Suprapubic skin (tissue), 4 donors: ENCODE measurements around the gene MBOAT2. TPM values are rescaled to one million over a fixed set of nuclear protein-coding genes. Genes with fewer than 3 reads are reported as not detected.

Experiments used
- DNase-seq, 2 donors: peaks; one replicate each; pipeline ENCODE4 v3.0.0-alpha.2; 2019; ENCODE audit warnings: low spot score in 2 of 2
- H3K27ac ChIP-seq: fragments of 200-600 bp; sonication (generic); one replicate; pipeline ENCODE4 v1.5.1; 2019
- H3K27me3 ChIP-seq: fragments of 200-600 bp; sonication (generic); one replicate; pipeline ENCODE4 v1.5.1; 2019
- H3K36me3 ChIP-seq: fragments of 200-600 bp; sonication (generic); one replicate; pipeline ENCODE4 v1.5.1; 2019
- H3K4me1 ChIP-seq: fragments of 200-600 bp; sonication (generic); one replicate; pipeline ENCODE4 v1.5.1; 2019
- H3K4me3 ChIP-seq: fragments of 200-600 bp; sonication (generic); one replicate; pipeline ENCODE4 v1.5.1; 2019; ENCODE audit warnings: mild to moderate bottlenecking
- H3K9me3 ChIP-seq: fragments of 200-600 bp; sonication (generic); one replicate; pipeline ENCODE4 v1.5.1; 2019
- EP300 ChIP-seq: sonication (generic); formaldehyde crosslinking; IDR thresholded peaks from one replicate; pipeline ENCODE4 v1.6.1; 2017; ENCODE audit warnings: antibody characterized with exemption
- POLR2A ChIP-seq, 2 donors: fragments of 450-650 bp; IDR thresholded peaks; one replicate each; pipeline ENCODE4 v1.6.1; 2017; ENCODE audit warnings: antibody characterized with exemption in 2 of 2, mild to moderate bottlenecking in 2 of 2, moderate library complexity in 2 of 2
- POLR2AphosphoS5 ChIP-seq, 3 donors: sonication (generic); formaldehyde crosslinking; IDR thresholded peaks; one replicate each; pipeline ENCODE4 v1.6.1; 2017; ENCODE audit warnings: antibody characterized with exemption in 3 of 3
- WGBS: methylation state at CpG from one replicate; pipeline ENCODE4 v1.1.5; 2018; 5-methylcytosine and 5-hydroxymethylcytosine counted together
- total RNA-seq, 4 donors: library from RNA; depleted of rRNA; stranded (reverse); fragments of >200 nt; gene quantifications; one replicate each; pipeline ENCODE4 v1.1.0, GENCODE V29; 2016
- TF ChIP-seq, protein P1 (sequence below), 2 donors: fragments of 200-600 bp in 1 of 2; fragments of 450-650 bp in 1 of 2; sonication (generic) in 1 of 2; IDR thresholded peaks; one replicate each; pipeline ENCODE4 v1.5.1; 2016 to 2019; ENCODE audit warnings: antibody characterized with exemption in 2 of 2, mild to moderate bottlenecking in 1 of 2, moderate library complexity in 1 of 2

The MBOAT2 gene
- total RNA-seq, 4 donors from 2014 or later: 44.4 to 55.8 (median 51.1) TPM

DNA sequence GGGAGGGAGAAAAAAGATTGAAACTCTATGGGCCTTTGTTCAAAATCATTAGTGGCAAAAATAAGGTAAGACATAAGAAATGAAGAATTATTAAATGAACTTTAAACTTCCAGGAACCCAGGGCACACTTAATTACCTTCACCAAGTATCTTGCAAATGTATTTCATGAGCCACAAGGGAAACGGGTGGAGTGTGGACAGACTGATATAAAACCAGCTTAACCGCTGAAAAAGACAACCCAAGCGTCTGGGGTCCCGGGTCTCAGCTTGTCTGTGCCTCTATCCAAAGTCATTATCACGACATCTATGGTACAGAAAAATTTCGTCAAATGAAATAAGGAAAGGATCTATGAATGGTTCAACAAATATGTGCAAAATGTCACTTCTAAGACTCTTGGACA is 13.9 kb upstream of the MBOAT2 start:
- H3K36me3 ChIP-seq: no peaks in the 10 kb centered on the region
- no peak for TF ChIP-seq POLR2A (IDR thresholded peaks at IDR 0.05)
- TF ChIP-seq, protein P1, sequence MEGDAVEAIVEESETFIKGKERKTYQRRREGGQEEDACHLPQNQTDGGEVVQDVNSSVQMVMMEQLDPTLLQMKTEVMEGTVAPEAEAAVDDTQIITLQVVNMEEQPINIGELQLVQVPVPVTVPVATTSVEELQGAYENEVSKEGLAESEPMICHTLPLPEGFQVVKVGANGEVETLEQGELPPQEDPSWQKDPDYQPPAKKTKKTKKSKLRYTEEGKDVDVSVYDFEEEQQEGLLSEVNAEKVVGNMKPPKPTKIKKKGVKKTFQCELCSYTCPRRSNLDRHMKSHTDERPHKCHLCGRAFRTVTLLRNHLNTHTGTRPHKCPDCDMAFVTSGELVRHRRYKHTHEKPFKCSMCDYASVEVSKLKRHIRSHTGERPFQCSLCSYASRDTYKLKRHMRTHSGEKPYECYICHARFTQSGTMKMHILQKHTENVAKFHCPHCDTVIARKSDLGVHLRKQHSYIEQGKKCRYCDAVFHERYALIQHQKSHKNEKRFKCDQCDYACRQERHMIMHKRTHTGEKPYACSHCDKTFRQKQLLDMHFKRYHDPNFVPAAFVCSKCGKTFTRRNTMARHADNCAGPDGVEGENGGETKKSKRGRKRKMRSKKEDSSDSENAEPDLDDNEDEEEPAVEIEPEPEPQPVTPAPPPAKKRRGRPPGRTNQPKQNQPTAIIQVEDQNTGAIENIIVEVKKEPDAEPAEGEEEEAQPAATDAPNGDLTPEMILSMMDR (IDR thresholded peaks at IDR 0.05): no peak
- TF ChIP-seq POLR2AphosphoS5 (IDR thresholded peaks at IDR 0.05): no peak
- TF ChIP-seq EP300: no peak
- 83% methylated on average over 6 of the region's 6 CpGs for WGBS
- H3K27me3 ChIP-seq: peaks cover 2% of the 10 kb centered on the region
- DNase-seq: no peak
- H3K4me3 ChIP-seq: no peak overlapping the region
- H3K9me3 ChIP-seq: no peaks in the 10 kb centered on the region
- no peak overlapping the region for H3K27ac ChIP-seq
- H3K4me1 ChIP-seq: no peaks in the 10 kb centered on the region

DNA sequence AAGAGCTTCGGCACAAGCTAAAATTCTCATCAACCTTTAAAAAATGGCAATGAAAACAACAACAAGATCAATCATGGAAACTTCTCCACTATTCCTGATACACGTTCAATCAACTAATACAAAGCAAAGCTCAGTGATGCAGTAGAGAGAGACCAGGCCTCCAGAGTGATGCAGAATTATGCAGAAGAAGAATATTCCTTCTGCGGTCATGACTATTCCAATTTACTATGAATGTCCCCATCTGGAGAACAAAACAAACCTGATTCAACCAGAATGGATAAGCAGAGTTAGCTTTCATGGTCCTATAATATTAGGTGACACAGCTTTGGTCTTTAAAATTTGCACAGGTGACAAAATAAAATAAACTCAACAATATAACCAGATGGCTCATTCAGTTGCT is 12.5 kb upstream of the MBOAT2 start:
- H3K4me3 ChIP-seq: no peak overlapping the region
- 93% methylated on average over 3 of the region's 3 CpGs for WGBS
- no peak for TF ChIP-seq POLR2AphosphoS5 (IDR thresholded peaks at IDR 0.05)
- no peak for TF ChIP-seq POLR2A (IDR thresholded peaks at IDR 0.05)
- TF ChIP-seq, protein P1 (IDR thresholded peaks at IDR 0.05): no peak
- no peak for TF ChIP-seq EP300

DNA sequence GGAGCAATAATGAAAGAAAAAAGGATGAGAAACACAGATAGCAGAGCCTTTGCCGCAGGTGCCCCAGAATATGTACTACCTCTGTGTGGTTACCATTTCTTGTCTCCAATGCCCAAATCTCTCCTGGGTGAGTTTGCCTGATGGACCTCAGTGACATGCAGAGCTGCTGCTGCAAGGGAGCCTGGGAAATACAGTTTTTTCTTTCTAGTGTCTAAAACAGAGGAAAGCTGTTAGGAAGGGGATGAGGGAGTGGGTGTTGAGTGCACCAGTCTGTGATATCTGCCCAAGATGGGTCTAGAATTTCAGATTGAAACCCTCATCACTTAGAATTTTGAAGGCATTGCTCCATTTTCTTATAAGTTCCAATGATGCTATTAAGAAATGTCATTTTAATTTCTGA is 9.9 kb upstream of the MBOAT2 start:
- no peak overlapping the region for H3K27ac ChIP-seq
- TF ChIP-seq EP300: no peak
- TF ChIP-seq POLR2AphosphoS5 (IDR thresholded peaks at IDR 0.05): no peak
- TF ChIP-seq POLR2A (IDR thresholded peaks at IDR 0.05): no peak
- TF ChIP-seq, protein P1 (IDR thresholded peaks at IDR 0.05): no peak
- H3K4me1 ChIP-seq: no peaks in the 10 kb centered on the region
- 97% methylated on average over 1 of the region's 1 CpG for WGBS
- peaks cover 2% of the 10 kb centered on the region for H3K27me3 ChIP-seq
- H3K4me3 ChIP-seq: no peak overlapping the region
- no peaks in the 10 kb centered on the region for H3K9me3 ChIP-seq
- H3K36me3 ChIP-seq: no peaks in the 10 kb centered on the region
- no peak for DNase-seq

More for the DNA sequence above, 12.5 kb upstream of the MBOAT2 start:
- H3K27me3 ChIP-seq: peaks cover 2% of the 10 kb centered on the region
- no peak overlapping the region for H3K27ac ChIP-seq
- no peaks in the 10 kb centered on the region for H3K36me3 ChIP-seq
- no peaks in the 10 kb centered on the region for H3K9me3 ChIP-seq
- DNase-seq: no peak
- no peaks in the 10 kb centered on the region for H3K4me1 ChIP-seq

DNA sequence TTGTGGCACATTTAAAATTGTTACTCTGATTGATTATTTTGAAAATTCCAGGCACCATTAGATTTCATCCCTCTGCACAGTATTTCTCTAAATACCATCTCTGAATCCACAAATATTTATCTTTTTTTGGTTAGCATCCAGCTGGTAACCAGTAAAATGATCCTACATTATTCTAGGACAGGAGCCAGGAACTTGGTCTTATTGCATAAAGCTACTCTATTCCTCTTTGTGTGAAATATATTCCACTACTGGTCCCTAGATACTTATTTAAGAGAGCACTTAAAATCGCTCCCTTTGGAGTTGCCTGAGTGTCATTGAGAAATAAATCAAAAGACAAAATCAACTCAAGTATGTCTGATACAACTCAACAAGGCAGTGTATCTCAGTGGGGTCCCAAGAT is 7.4 kb upstream of the MBOAT2 start:
- Histone ChIP-seq H3K4me1 (no peaks in the 10 kb centered on the region), H3K4me3 (no peak overlapping the region), H3K27ac (no peak overlapping the region), H3K9me3 (no peaks in the 10 kb centered on the region), H3K27me3 (peaks cover 2% of the 10 kb centered on the region), H3K36me3 (no peaks in the 10 kb centered on the region)
- WGBS: 43% methylated on average over 1 of the region's 1 CpG
- no peak for TF ChIP-seq POLR2A (IDR thresholded peaks at IDR 0.05)
- TF ChIP-seq EP300: no peak
- no peak for TF ChIP-seq POLR2AphosphoS5 (IDR thresholded peaks at IDR 0.05)
- TF ChIP-seq, protein P1 (IDR thresholded peaks at IDR 0.05): no peak
- no peak for DNase-seq

DNA sequence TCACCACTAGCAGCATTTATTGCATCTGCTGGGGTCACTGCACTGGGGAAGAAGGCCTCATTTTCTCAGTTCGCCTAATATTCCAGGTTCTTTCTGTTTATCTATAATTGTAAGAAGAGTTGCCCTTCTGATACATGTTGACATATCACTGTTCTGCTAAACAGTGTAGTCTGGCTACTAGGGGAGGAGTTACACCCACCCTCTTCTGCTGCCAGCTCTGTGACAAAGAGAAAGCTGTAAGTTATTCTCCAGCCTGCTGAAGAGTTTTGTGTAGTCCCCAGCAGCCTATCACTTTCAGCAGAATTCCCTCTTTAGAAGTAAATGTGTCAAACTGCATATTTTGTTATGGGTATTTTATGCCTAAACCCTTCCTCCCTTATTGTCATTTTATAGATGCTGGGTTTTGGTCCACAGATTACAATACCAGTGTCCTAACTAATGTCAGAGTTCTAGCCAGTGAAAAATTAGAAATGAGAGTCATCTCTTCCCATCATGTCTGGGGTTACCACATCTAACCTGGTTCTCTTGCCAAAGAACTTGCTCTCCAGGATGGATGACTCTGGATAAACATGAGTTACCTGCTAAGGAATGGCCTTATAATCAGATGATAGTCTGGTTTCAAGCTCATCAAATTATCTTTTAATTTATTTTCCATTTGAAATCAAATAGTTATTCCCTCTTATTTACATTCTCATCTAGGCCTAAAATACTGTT is 5.6 kb upstream of the MBOAT2 start:
- H3K27ac ChIP-seq: no peak overlapping the region
- no peak overlapping the region for H3K4me3 ChIP-seq
- TF ChIP-seq POLR2A (IDR thresholded peaks at IDR 0.05) (no peak), POLR2AphosphoS5 (IDR thresholded peaks at IDR 0.05) (no peak), EP300 (no peak)
- TF ChIP-seq, protein P1 (IDR thresholded peaks at IDR 0.05): no peak

More for the DNA sequence above, 5.6 kb upstream of the MBOAT2 start:
- peaks cover 7% of the 10 kb centered on the region for H3K4me1 ChIP-seq
- DNase-seq: no peak
- H3K9me3 ChIP-seq: no peaks in the 10 kb centered on the region
- no peaks in the 10 kb centered on the region for H3K27me3 ChIP-seq
- no peaks in the 10 kb centered on the region for H3K36me3 ChIP-seq
- WGBS: 85% methylated on average over 1 of the region's 1 CpG
